ENCODE results near the gene GRAP2. TPM values are rescaled to one million over a fixed set of nuclear protein-coding genes. Genes with fewer than 3 reads are reported as not detected.

GRAP2 gene
- total RNA-seq, 3 donors from 2014 or later: 3.4 to 5.5 (median 4.2) TPM

- intact Hi-C loops (cut with DNase I, micrococcal nuclease): no loop called here
- H3K4me3 ChIP-seq: no peak overlapping the region
- DNase-seq: no peak
- H3K4me1 ChIP-seq (ENCODE audit: low read depth): no peaks in the 10 kb centered on the region
- no peaks in the 10 kb centered on the region for H3K9me3 ChIP-seq
- no peak for TF ChIP-seq CTCF (IDR thresholded peaks at IDR 0.05)
- no peaks in the 10 kb centered on the region for H3K36me3 ChIP-seq (ENCODE audit: low read depth)
- ATAC-seq: peak; percentile 54
These were observed 7.9 kb downstream of the GRAP2 start for GRCh38 chr22:39908737-39909136.

GRCh38 chr22:39910876-39911613 is 10.2 kb downstream of the GRAP2 start:
- intact Hi-C loops (cut with DNase I, micrococcal nuclease): loop anchor here in 1 of 2 donors (10.0 kb wide), 1 partner anchor 56 kb away; no protein-coding TSS in a partner anchor
- no peaks in the 10 kb centered on the region for H3K36me3 ChIP-seq (ENCODE audit: low read depth)

GRCh38 chr22:39913321-39913720 is 12.4 kb downstream of the GRAP2 start:
- no peaks in the 10 kb centered on the region for H3K36me3 ChIP-seq (ENCODE audit: low read depth)
- no peak overlapping the region for H3K4me3 ChIP-seq
- DNase-seq (no peak), ATAC-seq (no peak)
- intact Hi-C loops (cut with DNase I, micrococcal nuclease): loop anchor here in 1 of 2 donors (10.0 kb wide), 1 partner anchor 59 kb away; no protein-coding TSS in a partner anchor
- no peaks in the 10 kb centered on the region for H3K4me1 ChIP-seq (ENCODE audit: low read depth)
- H3K9me3 ChIP-seq: no peaks in the 10 kb centered on the region
- TF ChIP-seq CTCF (IDR thresholded peaks at IDR 0.05): no peak

More at GRCh38 chr22:39910876-39911613, 10.2 kb downstream of the GRAP2 start:
- H3K4me1 ChIP-seq (ENCODE audit: low read depth): no peaks in the 10 kb centered on the region
- no peak for TF ChIP-seq CTCF (IDR thresholded peaks at IDR 0.05)
- H3K4me3 ChIP-seq: no peak overlapping the region
- H3K9me3 ChIP-seq: no peaks in the 10 kb centered on the region
- ATAC-seq (no peak), DNase-seq (no peak)

GRCh38 chr22:39913886-39914285 is 13.0 kb downstream of the GRAP2 start:
- DNase-seq (no peak), ATAC-seq (no peak)
- no peaks in the 10 kb centered on the region for H3K9me3 ChIP-seq
- H3K36me3 ChIP-seq (ENCODE audit: low read depth): no peaks in the 10 kb centered on the region
- TF ChIP-seq CTCF (IDR thresholded peaks at IDR 0.05): no peak
- no peak overlapping the region for H3K4me3 ChIP-seq
- H3K4me1 ChIP-seq (ENCODE audit: low read depth): no peaks in the 10 kb centered on the region
- intact Hi-C loops (cut with DNase I, micrococcal nuclease): loop anchor here in 1 of 2 donors (10.0 kb wide), 1 partner anchor 59 kb away; no protein-coding TSS in a partner anchor

- intact Hi-C loops (cut with DNase I, micrococcal nuclease): loop anchor here in 1 of 2 donors (10.0 kb wide), 1 partner anchor 60 kb away; no protein-coding TSS in a partner anchor
- H3K9me3 ChIP-seq: no peaks in the 10 kb centered on the region
- DNase-seq (no peak), ATAC-seq (no peak)
- H3K4me3 ChIP-seq: no peak overlapping the region
- no peaks in the 10 kb centered on the region for H3K36me3 ChIP-seq (ENCODE audit: low read depth)
- no peak for TF ChIP-seq CTCF (IDR thresholded peaks at IDR 0.05)
- no peaks in the 10 kb centered on the region for H3K4me1 ChIP-seq (ENCODE audit: low read depth)
These were observed 13.7 kb downstream of the GRAP2 start for GRCh38 chr22:39914584-39914983.

Data from mucosa of descending colon (tissue), 3 donors.